T-helper 22 cell (primary cell): ENCODE measurements around the gene BRMS1.
A peak's percentile ranks its signal among the peaks of the same experiment; 100 is the strongest.
"Not testable (repeated sequence)": the region's sequence is repeated elsewhere in the genome, so short reads cannot be mapped to it uniquely, and the experiment has no call there.

ENCODE experiments used
- DNase-seq: peaks from one replicate; pipeline ENCODE4 v3.0.0-alpha.2; 2020; ENCODE audit warnings: low read depth

Gene BRMS1

GRCh38 chr11:66363187-66363601 is 18.3 kb upstream of the BRMS1 start:
- no peak for DNase-seq

- no peak for DNase-seq
These were observed 17.7 kb upstream of the BRMS1 start for GRCh38 chr11:66362481-66363147.

- no peak for DNase-seq
These were observed 16.6 kb upstream of the BRMS1 start for GRCh38 chr11:66361502-66361941.

- DNase-seq: no peak
These were observed 15.6 kb upstream of the BRMS1 start for GRCh38 chr11:66360406-66361073.

- no peak for DNase-seq
These were observed 14.8 kb upstream of the BRMS1 start for GRCh38 chr11:66359662-66360087.

- not testable (repeated sequence) for DNase-seq
These were observed 5.8 kb upstream of the BRMS1 start for GRCh38 chr11:66350560-66351235.

- DNase-seq: no peak
These were observed 4.1 kb upstream of the BRMS1 start for GRCh38 chr11:66349084-66349386.

GRCh38 chr11:66347425-66348276 is 2.7 kb upstream of the BRMS1 start, which contains the start of gene B4GAT1:
Gene B4GAT1, minus strand, starts transcription at chr11:66347629. Its CDS starts 84 bp downstream, at chr11:66347545.
- peak; percentile 61 for DNase-seq

GRCh38 chr11:66346476-66347424 is 1.8 kb upstream of the BRMS1 start:
- DNase-seq: no peak

GRCh38 chr11:66345316-66345649 is 379 bp upstream of the BRMS1 start:
- DNase-seq: no peak

GRCh38 chr11:66343176-66343575 is 1.7 kb downstream of the BRMS1 start:
- DNase-seq: no peak

GRCh38 chr11:66341502-66342126 is 3.3 kb downstream of the BRMS1 start:
- DNase-seq: no peak

- no peak for DNase-seq
These were observed 4.1 kb downstream of the BRMS1 start for GRCh38 chr11:66340596-66341501.

- no peak for DNase-seq
These were observed 5.0 kb downstream of the BRMS1 start for GRCh38 chr11:66339686-66340483.

- no peak for DNase-seq
These were observed 5.7 kb downstream of the BRMS1 start for GRCh38 chr11:66339162-66339675.

GRCh38 chr11:66338276-66339161 is 6.4 kb downstream of the BRMS1 start:
- DNase-seq: no peak

- DNase-seq: no peak
These were observed 7.6 kb downstream of the BRMS1 start for GRCh38 chr11:66337103-66337899.
